Measurements from ENCODE around the gene ITPR3.
A peak's percentile ranks its signal among the peaks of the same experiment; 100 is the strongest.

The ITPR3 gene

GRCh38 chr6:33686981-33687975 is 66.2 kb downstream of the ITPR3 start:
- DNase-seq (ENCODE audit: low read depth in 2 of 2): no peak

GRCh38 chr6:33688006-33688405 is 66.9 kb downstream of the ITPR3 start:
- no peak for DNase-seq (ENCODE audit: low read depth in 2 of 2)

- DNase-seq (ENCODE audit: low read depth in 2 of 2): no peak
These were observed 67.5 kb downstream of the ITPR3 start for GRCh38 chr6:33688451-33689147.

GRCh38 chr6:33689148-33689494 is 68.0 kb downstream of the ITPR3 start:
- no peak for DNase-seq (ENCODE audit: low read depth in 2 of 2)

- no peak for DNase-seq (ENCODE audit: low read depth in 2 of 2)
These were observed 68.8 kb downstream of the ITPR3 start for GRCh38 chr6:33689879-33690278.

- DNase-seq (ENCODE audit: low read depth in 2 of 2): no peak
These were observed 69.6 kb downstream of the ITPR3 start for GRCh38 chr6:33690766-33691165.

GRCh38 chr6:33691456-33692077 is 70.4 kb downstream of the ITPR3 start:
- no peak for DNase-seq (ENCODE audit: low read depth in 2 of 2)

GRCh38 chr6:33692078-33692759 is 71.1 kb downstream of the ITPR3 start:
- DNase-seq (ENCODE audit: low read depth in 2 of 2): no peak

GRCh38 chr6:33692760-33693158 is 71.6 kb downstream of the ITPR3 start:
- DNase-seq (ENCODE audit: low read depth in 2 of 2): peak in 1 of 2 donors; percentile 24

- no peak for DNase-seq (ENCODE audit: low read depth in 2 of 2)
These were observed 72.3 kb downstream of the ITPR3 start for GRCh38 chr6:33693186-33694105.

- DNase-seq (ENCODE audit: low read depth in 2 of 2): peak; percentile 55 to 56
These were observed 73.3 kb downstream of the ITPR3 start for GRCh38 chr6:33694401-33694931.

- DNase-seq (ENCODE audit: low read depth in 2 of 2): no peak
These were observed 73.9 kb downstream of the ITPR3 start for GRCh38 chr6:33694977-33695376.

- no peak for DNase-seq (ENCODE audit: low read depth in 2 of 2)
These were observed 74.3 kb downstream of the ITPR3 start for GRCh38 chr6:33695451-33695887.

GRCh38 chr6:33696076-33696475 is 75.0 kb downstream of the ITPR3 start:
- DNase-seq (ENCODE audit: low read depth in 2 of 2): no peak

- no peak for DNase-seq (ENCODE audit: low read depth in 2 of 2)
These were observed 75.7 kb downstream of the ITPR3 start for GRCh38 chr6:33696548-33697518.

- DNase-seq (ENCODE audit: low read depth in 2 of 2): no peak
These were observed 76.7 kb downstream of the ITPR3 start for GRCh38 chr6:33697845-33698244.

- DNase-seq (ENCODE audit: low read depth in 2 of 2): no peak
These were observed 77.4 kb downstream of the ITPR3 start for GRCh38 chr6:33698494-33698893.

- DNase-seq (ENCODE audit: low read depth in 2 of 2): no peak
These were observed 78.0 kb downstream of the ITPR3 start for GRCh38 chr6:33699131-33699530.

- DNase-seq (ENCODE audit: low read depth in 2 of 2): no peak
These were observed 78.6 kb downstream of the ITPR3 start for GRCh38 chr6:33699739-33700138.
